Spinal cord (tissue), 10 donors: ENCODE results near the gene CCDC88C. TPM values are rescaled to one million over a fixed set of nuclear protein-coding genes. Genes with fewer than 3 reads are reported as not detected.

Experiments
- DNase-seq, 6 donors: peaks; one replicate each; pipeline versions ENCODE4 v3.0.0 to v3.0.0-alpha.2; 2013 to 2015; ENCODE audit warnings: low spot score in 6 of 6, low read depth in 4 of 6
- H3K27ac ChIP-seq: one replicate; pipeline ENCODE4 v1.5.1; 2013; ENCODE audit warnings: low read depth, low read length, control low read depth
- H3K27me3 ChIP-seq: one replicate; pipeline ENCODE4 v1.6.1; 2013; ENCODE audit warnings: low read length; ENCODE audit not compliant: control insufficient read depth, insufficient read depth
- H3K36me3 ChIP-seq: one replicate; pipeline ENCODE4 v1.6.1; 2013; ENCODE audit warnings: low read length; ENCODE audit not compliant: control insufficient read depth, insufficient read depth
- H3K4me1 ChIP-seq: one replicate; pipeline ENCODE4 v1.6.1; 2013; ENCODE audit warnings: low read length; ENCODE audit not compliant: control insufficient read depth, insufficient read depth
- H3K4me3 ChIP-seq: one replicate; pipeline ENCODE4 v1.5.1; 2013; ENCODE audit warnings: low read depth, low read length, control low read depth
- H3K9me3 ChIP-seq: one replicate; pipeline ENCODE4 v1.6.1; 2013; ENCODE audit warnings: low read length; ENCODE audit not compliant: control insufficient read depth, insufficient read depth
- WGBS: methylation state at CpG from one replicate; pipeline ENCODE4 v1.1.5; 2013; ENCODE audit warnings: missing lambda C conversion rate; ENCODE audit not compliant: insufficient coverage; 5-methylcytosine and 5-hydroxymethylcytosine counted together
- polyA plus RNA-seq, 2 donors: library from polyadenylated mRNA; unstranded; fragments of 120-200 nt; gene quantifications; one replicate each; pipeline ENCODE4 v1.2.1, GENCODE V29; 2013; ENCODE audit not compliant: insufficient read length in 2 of 2
- total RNA-seq, 2 donors: library from RNA; depleted of rRNA in 1 of 2; stranded (reverse); fragments of 120-200 nt in 1 of 2; fragments of >200 nt in 1 of 2; gene quantifications; one replicate each; pipeline versions ENCODE4 v1.2.3 to v1.2.4, GENCODE V29; 2013 to 2014
- donor health status: healthy.

CCDC88C gene
- total and polyA plus RNA-seq, 4 donors = 8.8 to 22.6 (median 19.9) TPM

- WGBS = 84% methylated on average over 16 of the region's 19 CpGs
- H3K4me3 ChIP-seq = no peak overlapping the region
Measured at GRCh38 chr14:91332171-91332985, 85.2 kb downstream of the CCDC88C start.

DNA sequence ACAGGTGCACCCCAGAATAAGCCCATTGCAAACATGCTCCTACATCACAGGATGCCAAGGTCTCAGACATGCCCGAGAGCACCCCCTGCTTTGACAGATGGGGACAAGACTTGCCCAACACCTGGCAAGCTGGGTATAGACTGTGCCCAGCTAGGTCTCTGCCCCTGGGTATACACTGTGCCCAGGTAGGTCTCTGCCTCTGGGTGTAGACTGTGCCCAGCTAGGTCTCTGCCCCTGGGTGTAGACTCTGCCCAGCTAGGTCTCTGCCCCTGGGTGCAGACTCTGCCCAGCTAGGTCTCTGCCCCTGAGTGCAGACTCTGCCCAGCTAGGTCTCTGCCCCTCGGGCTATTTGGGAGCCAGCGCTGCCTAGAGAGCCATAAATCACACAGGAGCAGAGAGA lies 85.9 kb downstream of the CCDC88C start:
- Histone ChIP-seq H3K27me3 (no peaks in the 10 kb centered on the region), H3K36me3 (peaks cover 37% of the 10 kb centered on the region), H3K27ac (no peak overlapping the region), H3K4me3 (no peak overlapping the region), H3K9me3 (no peaks in the 10 kb centered on the region), H3K4me1 (peaks cover 29% of the 10 kb centered on the region)
- no peak for DNase-seq
- 64% methylated on average over 3 of the region's 3 CpGs for WGBS

More at GRCh38 chr14:91332171-91332985, 85.2 kb downstream of the CCDC88C start:
- Histone ChIP-seq H3K27ac (no peak overlapping the region), H3K27me3 (no peaks in the 10 kb centered on the region), H3K36me3 (peaks cover 42% of the 10 kb centered on the region), H3K9me3 (no peaks in the 10 kb centered on the region), H3K4me1 (peaks cover 23% of the 10 kb centered on the region)
- DNase-seq = no peak

DNA sequence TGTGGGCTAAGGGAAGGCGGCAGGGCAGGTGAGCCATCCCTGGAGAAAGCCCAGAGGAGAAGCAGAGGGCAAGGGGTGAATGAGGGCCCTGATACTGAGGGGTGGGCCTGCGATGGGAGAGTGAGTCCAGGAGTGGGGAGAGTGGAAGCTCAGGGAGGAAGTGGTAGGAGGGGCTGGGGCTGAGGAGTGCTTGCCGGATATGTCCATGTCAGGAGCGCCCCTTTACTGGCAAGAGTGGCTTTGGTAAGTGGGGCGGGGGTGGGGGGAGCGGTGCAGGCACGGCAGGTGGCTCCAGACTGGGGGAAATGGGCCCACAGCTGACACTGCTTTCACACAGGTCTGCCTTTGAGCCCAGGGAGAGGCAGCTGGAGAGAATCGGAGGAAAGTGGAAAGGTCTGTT lies 86.8 kb downstream of the CCDC88C start:
- H3K27me3 ChIP-seq = no peaks in the 10 kb centered on the region
- H3K9me3 ChIP-seq = no peaks in the 10 kb centered on the region
- peaks cover 30% of the 10 kb centered on the region for H3K36me3 ChIP-seq
- 91% methylated on average over 7 of the region's 8 CpGs for WGBS
- H3K27ac ChIP-seq = no peak overlapping the region
- no peak for DNase-seq
- no peak overlapping the region for H3K4me3 ChIP-seq
- H3K4me1 ChIP-seq = peaks cover 33% of the 10 kb centered on the region

- Histone ChIP-seq H3K27ac (no peak overlapping the region), H3K36me3 (peaks cover 27% of the 10 kb centered on the region), H3K9me3 (no peaks in the 10 kb centered on the region), H3K27me3 (no peaks in the 10 kb centered on the region), H3K4me3 (no peak overlapping the region), H3K4me1 (peaks cover 29% of the 10 kb centered on the region)
- no peak for DNase-seq
- 78% methylated on average over 14 of the region's 14 CpGs for WGBS
Measured at GRCh38 chr14:91330096-91330696, 87.4 kb downstream of the CCDC88C start.

DNA sequence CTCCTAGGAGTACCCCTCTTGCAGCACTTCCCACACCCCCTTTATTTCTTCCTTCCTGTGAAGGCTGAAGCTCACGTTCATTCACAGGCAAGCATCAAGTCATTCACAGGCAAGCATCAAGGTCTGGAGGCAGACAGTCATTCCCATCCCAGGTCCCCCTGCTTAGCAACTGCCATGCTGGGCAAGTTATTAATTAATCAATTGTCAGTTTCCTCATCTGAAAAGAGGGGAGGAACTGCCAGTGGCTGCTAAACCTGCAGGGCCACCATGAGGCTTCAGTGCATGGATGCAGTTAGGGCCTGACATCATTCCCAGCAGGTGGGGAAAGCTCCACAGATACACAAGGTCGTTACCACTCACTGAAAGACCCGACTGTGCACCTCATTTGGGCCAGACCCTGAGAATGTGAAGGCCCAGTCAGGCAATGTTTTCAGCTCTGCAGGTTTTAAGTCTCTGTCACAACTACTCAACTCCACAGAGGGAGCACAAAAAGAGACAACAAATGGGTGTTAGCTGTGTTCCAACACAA lies 88.1 kb downstream of the CCDC88C start:
- DNase-seq = no peak
- H3K9me3 ChIP-seq = no peaks in the 10 kb centered on the region
- H3K4me3 ChIP-seq = no peak overlapping the region
- no peaks in the 10 kb centered on the region for H3K27me3 ChIP-seq
- peaks cover 23% of the 10 kb centered on the region for H3K36me3 ChIP-seq
- 33% methylated on average over 3 of the region's 3 CpGs for WGBS
- H3K27ac ChIP-seq = no peak overlapping the region
- H3K4me1 ChIP-seq = peaks cover 30% of the 10 kb centered on the region

DNA sequence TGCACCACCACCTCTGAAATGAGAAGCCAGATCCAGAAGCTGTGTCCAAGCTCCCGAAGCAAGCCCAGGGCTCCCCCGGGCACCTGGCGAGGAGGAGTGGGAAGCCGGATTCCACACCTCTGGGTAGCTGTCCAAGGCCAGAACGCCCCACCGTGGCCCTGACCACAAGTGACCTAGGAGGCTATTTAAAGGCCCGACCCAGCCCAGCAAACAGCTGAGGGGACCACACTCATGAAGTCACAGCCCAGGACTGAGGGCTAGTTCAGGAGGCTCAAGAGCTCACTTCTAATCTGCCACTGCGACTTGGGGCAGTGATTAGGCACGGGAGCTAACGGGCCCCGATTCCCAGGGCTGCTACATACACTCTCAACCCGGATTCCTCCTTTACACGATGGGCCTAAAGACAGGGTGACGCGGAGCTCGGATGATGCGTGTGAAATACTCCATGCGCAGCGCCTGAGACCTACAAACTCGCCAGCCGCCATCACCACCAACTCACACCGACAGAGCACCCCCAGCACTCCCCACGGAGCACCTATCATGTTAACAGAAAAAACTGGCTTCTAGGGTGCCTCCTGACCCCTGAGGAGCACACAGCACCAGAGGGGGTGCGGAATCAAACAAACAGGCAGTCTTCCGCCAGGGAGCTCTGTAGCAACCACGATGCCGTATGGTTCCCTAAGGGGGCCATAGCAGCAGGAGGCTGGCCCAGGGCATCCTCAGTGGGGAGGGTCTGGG lies 89.1 kb downstream of the CCDC88C start:
- Histone ChIP-seq H3K4me1 (peaks cover 41% of the 10 kb centered on the region), H3K36me3 (peaks cover 24% of the 10 kb centered on the region), H3K4me3 (no peak overlapping the region), H3K9me3 (no peaks in the 10 kb centered on the region), H3K27me3 (no peaks in the 10 kb centered on the region), H3K27ac (no peak overlapping the region)
- DNase-seq = no peak
- WGBS = 94% methylated on average over 27 of the region's 27 CpGs

GRCh38 chr14:91327661-91328312 lies 89.8 kb downstream of the CCDC88C start:
- DNase-seq = no peak
- Histone ChIP-seq H3K9me3 (no peaks in the 10 kb centered on the region), H3K4me3 (no peak overlapping the region), H3K27ac (no peak overlapping the region), H3K4me1 (peaks cover 45% of the 10 kb centered on the region), H3K27me3 (no peaks in the 10 kb centered on the region), H3K36me3 (peaks cover 24% of the 10 kb centered on the region)
- 71% methylated on average over 6 of the region's 10 CpGs for WGBS

- Histone ChIP-seq H3K4me3 (no peak overlapping the region), H3K36me3 (peaks cover 24% of the 10 kb centered on the region), H3K27me3 (no peaks in the 10 kb centered on the region), H3K27ac (no peak overlapping the region), H3K9me3 (no peaks in the 10 kb centered on the region), H3K4me1 (peaks cover 40% of the 10 kb centered on the region)
- no peak for DNase-seq
- 50% methylated on average over 7 of the region's 7 CpGs for WGBS
Measured at GRCh38 chr14:91327250-91327595, 90.4 kb downstream of the CCDC88C start.

DNA sequence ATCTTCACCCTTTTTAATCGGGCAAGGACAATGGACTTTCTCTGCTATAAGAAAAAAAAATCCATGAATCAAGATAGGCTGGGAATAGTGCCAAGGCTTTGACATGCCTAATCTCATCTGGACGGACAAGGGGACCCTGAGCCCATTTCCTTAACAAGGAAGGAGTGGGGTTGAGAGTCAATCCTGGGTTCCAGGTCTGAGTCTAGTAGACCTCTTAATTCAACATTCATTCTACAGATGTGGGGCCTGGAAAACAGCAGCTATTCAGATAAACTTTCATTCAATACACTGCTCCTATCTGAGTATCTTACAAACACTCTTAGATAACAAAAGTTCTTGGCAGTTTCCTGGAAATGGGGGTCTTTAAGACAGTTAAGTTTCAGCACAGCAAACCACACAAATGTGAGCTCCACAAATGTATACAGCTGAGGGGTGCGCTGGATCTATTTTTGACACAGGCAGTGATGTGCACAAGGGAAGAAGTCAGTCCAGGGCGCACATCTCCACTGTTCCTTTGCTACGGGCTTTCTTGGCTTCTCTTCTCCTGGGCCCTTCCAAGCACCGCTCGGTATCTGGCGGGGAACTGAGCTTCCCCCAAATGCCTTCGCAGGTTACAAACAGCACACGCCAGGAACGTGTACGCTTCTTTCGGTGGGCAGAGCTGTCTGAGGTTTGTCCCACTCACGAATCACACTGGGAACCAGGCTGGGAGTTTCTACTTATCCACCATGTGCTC lies 90.9 kb downstream of the CCDC88C start:
- DNase-seq = peak in 1 of 6 donors; percentile 34
- WGBS = 63% methylated on average over 13 of the region's 14 CpGs
- Histone ChIP-seq H3K4me1 (peaks cover 40% of the 10 kb centered on the region), H3K36me3 (peaks cover 20% of the 10 kb centered on the region), H3K4me3 (no peak overlapping the region), H3K27me3 (no peaks in the 10 kb centered on the region), H3K27ac (no peak overlapping the region), H3K9me3 (no peaks in the 10 kb centered on the region)
